CD4-positive, alpha-beta T cell treated with Interferon gamma for 1 hour (primary cell): ENCODE data around the gene LINC00632.
A peak's percentile ranks its signal among the peaks of the same experiment; 100 is the strongest.
"Not testable (repeated sequence)": the region's sequence is repeated elsewhere in the genome, so short reads cannot be mapped to it uniquely, and the experiment has no call there.

ENCODE experiments used
- DNase-seq: peaks from one replicate; pipeline ENCODE4 v3.0.0-alpha.2; 2020

The LINC00632 gene

DNA sequence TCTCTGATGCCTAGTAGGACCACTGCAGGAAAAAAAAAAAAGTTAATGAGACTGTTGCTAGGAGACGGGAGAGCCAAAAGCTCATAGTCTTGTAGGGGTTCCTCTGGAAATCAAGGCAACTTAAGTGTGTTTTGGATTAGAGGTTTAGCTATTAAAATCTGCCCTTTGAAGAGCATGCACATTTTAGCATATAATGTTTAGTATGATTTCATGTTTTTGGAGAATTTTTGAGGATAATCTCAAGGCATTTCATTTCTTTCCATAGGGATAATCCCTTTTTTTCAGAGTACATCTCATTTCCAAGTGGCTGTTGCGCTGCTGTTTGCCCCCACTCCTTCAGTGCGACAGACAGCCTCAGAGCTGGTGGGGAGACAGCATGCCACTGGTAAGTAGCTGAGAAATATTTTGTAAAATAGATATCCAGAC, at the start of gene LINC00632:
Gene LINC00632 (plus strand): TSS at position 339 of the 426 bp plus-strand sequence.
- DNase-seq: no peak

DNA sequence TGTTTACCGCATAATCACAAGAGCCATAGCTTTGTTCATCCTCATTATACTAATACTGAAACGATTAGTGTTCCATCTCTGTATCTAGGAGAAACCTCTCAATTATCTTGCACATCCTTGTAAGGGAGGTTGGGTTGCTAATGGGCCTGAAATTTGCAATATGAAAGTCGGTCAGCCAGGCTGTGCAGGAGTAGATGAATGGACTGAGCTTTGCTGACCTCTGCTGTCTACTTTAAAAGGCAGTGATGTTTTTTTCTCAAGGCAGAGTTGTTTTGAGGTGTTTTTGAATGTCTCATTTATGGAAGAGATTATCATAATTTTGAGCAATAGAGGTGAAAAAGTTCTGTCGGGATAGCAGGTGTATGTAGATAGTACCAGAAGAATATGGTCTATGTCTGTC, 47.9 kb upstream of the LINC00632 start:
- DNase-seq: no peak

DNA sequence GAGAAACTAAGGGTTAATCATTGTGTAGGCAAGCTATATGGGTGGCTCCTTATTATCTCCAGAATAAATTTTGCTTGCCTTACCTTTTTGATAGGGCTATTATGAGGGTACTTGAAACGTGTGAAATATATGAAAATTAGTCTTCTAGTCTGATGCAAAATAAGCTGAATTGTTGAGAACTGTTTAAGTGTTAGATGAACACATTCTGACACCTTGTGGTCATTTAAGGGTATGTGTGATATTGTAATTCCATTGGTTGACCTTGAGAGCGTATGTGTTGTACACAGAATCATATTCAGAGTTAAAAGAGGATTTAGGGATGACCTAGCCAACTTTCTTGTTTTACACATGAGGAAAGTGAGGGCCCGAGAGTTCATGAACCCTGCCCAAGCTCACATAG, 44.6 kb upstream of the LINC00632 start:
- DNase-seq: no peak

DNA sequence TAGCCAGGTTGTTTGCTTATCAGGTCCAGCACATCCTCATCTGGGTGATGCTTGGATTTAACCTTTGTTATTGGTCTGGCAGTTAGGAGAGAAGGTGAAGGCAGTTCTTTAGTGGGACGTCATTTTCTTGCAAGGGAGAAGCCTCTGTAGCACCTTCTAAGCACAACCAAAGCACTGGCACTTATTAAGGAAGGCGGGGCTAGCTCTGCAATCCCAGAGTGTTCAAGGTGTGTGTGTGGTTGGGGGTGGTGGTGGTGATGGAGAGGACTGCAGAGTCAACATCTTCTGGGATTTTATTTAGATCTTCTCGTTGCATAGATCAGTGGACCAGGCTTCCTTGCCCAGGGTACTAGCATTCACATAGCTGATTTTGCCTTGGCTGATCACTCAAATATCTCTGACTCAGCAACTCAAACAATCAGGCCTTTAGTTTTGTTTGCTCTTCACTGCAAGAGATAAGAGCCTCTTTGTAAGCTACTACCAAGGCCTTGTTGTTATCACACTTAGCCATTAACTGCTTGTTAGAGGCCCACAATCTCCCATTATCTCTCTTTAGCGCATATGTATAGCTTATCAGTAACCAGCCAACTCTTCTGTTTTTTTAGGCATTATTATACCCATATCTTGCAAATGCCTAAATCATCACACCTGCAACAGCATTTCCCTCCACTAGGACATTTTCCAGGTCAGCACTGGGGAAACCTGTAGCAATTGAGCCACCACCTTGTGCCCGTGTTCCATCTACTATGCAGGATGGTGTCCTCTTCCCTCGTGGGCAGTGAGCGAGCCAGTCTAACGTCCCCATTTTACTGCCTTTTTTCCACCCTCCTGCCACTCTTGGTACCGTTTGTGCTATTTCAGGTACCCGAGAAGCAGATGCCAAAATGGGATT, 36.5 kb upstream of the LINC00632 start:
- DNase-seq: no peak

DNA sequence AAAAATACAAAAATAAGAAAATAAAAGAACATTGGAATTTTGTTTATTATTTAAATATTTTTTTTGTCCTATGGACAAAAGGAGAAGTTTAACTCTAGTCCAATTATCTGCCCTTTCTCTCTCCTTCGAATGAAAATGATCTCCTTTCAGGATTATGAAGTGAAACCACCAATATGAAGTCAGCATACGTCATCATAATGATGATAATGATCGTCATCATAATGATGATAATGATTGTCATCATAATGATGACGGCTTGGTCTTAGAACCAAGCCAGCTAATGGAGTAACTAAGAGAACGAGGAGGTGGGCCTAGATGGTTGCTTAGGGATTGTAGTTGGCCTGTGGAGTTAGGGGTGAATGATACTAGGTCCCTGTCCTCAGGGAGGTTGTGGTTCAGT, 21.9 kb upstream of the LINC00632 start:
- DNase-seq: no peak

DNA sequence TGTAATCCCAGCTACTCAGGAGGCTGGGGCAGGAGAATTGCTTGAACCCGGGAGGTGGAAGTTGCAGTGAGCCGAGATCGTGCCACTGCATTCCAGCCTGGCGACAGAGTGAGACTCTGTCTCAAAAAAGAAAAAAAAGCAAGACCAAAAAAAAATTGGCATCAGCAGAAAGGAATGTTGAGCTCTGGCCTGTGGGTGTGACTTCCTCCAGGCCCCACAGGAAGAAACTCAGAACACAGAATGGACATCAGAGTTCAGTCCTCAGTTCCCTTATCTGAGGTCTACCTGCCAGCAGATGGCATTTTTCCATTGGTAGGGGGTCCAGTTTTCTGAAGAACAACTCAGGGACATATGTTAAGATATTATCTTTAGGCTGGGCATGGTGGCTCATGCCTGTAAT, 18.0 kb upstream of the LINC00632 start:
- DNase-seq: not testable (repeated sequence)

DNA sequence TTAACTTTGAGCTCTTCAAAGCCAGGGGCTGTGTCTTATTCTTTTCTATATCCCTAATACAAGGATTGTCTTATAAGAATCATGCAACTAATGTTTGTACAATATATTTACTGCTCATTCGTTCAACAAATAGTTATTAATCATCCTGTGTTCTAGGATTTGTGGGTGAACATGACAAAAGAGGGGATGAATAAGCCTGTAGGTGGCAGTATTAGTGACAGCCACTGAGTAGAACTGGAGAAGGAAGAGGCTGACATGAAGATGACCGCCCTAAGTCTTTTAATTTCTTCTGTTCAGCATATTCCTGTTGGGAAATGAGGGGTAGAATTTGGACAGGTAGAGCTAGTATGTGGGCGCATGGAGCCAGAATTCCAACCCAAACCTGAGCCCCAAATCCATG, 11.9 kb upstream of the LINC00632 start:
- DNase-seq: no peak

DNA sequence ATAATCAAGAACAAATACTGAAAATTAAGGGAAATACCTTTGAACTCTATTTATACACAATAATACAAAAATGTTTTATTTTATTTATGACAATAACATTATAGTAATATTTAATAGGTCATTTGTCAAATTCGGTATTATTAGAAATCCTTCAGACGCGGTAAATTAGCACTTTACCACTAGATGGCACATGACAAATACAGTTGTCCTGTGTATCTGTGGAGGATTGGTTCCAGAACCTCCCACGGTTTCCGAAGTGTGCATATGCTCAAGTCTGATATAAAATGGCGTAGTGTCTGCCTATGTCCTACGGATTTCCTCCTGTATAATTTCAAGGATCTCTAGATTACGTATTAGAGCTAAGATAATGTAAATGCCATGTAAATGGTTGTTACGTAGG, 8.1 kb upstream of the LINC00632 start:
- no peak for DNase-seq

DNA sequence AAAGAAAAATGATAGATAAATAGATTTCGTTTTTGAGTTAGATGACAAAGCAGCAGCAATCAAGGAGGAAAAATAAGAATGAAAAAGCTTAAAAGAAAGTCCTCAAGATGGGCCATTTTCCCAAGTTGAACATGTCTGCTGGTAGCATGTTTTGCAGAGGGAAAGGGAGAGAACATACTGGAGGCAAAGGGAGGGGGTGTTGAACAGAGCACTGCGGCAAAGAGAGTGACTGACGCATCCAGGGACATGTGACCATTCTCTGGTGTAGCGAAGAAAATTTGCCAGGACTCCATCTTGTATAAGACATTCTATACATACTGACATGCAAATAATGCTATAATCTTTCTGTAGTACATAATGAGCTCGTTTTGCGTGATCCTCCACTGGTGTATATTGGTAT, 1.2 kb downstream of the LINC00632 start:
- no peak for DNase-seq

DNA sequence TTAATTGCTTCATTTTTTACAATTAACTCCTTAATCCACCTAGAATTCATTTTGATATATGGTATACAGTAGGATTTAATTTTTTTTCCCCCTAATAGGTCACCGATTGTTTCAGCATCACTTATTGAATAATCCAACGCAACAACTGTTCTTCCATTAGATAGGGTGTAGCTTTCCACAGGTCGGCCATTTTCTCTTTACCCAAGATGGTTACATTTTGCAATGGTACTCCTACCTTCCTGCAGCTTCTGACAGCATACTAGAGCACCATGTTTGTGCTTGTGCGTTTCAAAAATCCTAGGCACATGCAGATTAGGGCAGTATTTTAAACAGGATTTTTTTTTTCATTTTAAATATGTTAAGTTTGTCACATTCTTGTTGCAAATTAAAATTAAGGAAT, 2.3 kb downstream of the LINC00632 start:
- no peak for DNase-seq

DNA sequence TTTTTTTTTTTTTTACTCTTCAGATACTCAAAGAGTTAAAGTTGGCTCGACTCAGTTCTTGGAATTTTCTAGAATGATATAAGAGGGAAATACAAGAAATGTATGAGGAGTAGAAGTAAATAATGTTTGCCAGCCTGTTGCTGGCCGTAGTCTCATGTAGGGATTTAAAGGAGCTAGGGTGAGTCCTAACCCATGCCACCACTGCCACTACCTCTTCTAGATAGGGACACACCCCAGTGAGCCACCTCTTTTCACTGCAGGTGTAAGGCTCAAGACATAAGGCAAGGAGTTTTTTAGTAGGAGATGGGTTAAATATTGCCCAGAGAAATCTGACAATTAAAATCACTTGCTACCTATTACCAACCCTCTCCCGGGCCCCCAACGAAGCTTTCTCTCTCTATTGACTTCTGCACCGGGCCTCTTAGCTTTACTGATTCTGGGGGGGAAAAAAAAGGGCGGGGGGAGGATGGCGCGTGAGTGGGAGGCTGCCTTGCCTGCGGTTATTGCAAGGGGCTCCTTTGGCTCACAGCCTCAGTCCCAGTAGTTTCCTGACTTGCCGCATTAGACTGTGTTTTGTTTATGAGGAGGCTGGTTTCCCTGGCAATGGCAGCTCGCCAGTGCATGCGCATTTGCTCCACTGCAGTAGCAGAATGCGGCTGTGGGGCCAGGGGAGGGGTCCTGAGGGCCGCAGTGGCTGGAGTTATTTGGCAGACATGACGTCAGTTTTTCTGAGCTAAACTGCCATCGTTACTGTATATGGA, 3.0 kb downstream of the LINC00632 start:
- peak; percentile 35 for DNase-seq

DNA sequence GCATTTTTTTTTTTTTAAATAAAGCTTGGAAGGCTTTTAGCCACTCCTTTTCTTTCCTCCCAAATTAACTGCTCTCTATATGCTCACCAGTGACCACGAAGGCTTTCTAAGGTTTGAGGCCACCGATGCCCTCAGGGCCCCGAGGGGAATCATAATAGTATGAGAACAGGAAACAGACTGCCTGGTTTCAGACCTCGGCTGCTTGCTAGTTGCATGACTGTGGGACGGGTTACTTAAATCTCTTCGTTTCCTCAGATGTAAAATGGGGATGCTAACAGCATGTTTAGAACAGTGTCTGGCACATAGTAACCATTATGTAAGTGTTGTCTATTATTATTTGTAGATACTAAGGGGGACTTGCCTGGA, 3.6 kb downstream of the LINC00632 start:
- DNase-seq: no peak

DNA sequence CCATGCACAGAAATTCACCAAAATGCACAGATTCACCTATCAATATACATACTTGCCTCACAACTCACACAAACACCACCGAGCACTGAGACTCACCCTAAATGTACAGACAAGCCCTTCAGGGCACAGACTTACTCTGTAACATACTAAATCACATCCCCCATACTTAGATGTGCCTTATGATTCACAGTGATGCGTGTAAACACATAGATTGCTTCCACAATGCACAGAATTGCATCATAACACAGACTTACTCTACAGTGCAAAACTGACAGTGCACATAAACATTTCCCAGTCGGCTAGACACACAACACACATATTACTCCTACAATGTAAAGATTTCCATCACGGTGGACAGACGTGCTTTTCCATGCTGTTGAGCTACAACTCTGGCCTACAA, 6.2 kb downstream of the LINC00632 start:
- DNase-seq: no peak

DNA sequence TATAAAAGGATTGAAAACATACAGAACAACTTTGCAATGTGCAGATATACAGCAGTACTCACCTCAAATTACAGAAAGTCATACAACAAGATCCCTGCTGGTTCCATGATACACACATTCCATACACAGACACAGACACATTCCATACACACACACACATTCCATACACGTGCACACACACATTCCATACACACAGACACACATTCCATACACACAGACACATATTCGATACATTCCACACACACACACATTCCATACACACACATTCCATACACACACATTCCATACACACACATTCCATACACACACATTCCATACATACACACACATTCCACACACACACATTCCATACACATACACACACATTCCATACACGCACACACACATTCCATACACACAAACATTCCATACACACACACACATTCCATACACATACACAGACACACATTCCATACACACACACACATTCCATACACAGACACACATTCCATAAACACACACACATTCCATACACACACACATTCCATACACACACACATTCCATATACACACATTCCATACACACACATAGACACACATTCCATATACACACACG, 13.7 kb downstream of the LINC00632 start:
- DNase-seq: no peak

DNA sequence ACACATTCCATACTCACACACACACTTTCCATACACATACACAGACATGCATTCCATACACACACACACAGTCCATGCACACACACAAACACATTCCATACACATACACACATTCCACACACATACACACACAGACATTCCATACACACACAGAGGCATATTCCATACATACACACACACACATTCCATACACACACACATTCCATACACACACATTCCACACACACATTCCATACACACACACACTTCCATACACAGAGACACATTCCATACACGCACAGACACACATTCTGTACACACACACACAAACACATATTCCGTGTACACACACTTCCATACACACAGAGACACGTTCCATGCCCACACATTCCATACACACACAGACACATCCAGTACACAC, 14.8 kb downstream of the LINC00632 start:
- DNase-seq: no peak

DNA sequence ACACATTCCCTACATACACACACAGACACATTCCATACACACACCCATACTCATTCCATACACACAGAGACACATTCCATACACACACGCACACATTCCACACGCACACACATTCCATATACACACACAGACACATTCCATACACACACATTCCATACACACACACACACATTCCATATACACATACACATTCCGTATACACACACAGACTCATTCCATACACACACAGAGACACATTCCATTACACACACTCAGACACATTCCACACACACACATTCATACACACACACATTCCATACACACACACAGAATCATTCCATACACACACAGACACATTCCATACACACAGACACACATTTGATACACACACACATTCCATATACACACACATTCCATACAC, 15.2 kb downstream of the LINC00632 start:
- DNase-seq: no peak

DNA sequence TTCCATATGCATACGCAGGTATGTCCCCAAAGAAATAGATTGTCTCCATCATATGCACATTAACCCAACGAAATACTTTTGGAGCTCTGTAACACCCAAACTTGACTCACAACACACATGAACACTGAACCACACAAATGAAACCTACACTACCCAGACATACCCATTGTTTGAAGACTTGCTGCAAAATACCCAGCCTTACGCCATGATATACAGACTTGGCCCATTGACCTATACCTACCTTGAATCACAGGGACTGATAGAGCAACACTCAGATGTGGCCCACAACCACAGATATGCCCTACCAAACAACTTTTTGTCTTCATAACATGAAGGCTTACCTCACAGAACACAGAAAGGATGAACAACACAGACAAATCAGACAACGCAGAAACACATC, 15.9 kb downstream of the LINC00632 start:
- DNase-seq: no peak

DNA sequence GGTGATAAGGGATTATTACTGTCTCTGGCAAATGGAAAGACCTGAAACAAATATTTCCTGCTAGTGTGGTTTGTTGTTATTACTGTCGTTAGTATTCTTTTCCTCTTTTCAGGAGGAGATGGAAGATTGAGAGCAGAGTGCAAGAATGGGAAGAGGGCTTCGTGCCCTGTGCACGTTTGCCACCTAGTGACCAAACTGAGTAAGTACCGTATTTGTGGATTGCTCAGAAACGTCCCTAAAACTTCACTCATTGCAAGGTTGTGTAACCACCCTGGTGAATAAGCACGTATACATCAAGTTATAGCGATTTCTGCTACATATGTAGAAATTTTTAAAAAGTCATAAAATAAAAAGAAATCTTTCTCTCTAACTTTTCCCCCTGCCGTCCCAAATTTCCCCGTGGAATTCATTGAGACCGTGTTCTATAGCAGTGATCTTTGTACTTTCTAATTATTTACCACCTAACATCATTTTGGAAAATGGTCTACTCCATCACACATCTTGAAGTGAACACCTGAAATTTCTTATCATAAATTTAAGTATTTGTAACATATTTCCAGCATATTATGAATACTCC, 24.3 kb downstream of the LINC00632 start:
- no peak for DNase-seq

DNA sequence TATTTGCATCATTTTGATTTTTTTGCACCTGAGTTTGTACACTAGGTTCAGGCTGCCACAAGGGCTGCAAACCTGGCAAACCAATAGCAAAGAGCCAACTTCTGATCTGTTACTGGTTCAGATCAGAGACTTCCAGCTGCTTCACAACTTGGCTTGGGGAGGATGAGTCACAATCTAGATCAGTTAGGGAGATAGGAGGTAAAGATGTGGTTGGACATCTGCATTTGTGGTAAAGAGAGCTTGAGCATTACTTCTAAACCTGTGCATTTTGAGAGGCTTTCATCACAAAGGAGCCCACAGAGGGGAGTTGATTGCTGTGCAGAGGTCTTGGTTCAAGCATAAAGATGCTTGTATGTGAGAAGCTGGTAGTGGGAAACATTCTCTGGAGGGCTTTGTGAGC, 34.5 kb downstream of the LINC00632 start:
- no peak for DNase-seq

DNA sequence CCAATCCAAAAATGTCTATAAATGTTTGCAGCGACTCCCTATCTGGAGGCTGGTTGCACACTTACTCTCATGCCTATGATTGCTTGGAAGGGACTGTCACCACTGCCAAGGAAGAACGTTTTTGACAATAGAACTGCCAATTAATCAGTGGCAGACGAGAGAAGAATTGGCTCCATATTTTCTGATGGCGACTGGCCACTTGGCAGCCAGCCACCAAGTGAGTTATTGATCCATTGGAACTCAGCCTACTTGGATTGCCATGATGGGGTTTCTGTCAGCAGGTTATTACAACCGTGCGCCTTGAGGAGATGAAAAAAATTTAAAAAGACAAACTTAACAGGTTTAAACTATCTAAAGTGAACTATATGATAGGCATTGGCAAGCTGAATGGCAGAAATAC, 47.4 kb downstream of the LINC00632 start:
- DNase-seq: no peak

DNA sequence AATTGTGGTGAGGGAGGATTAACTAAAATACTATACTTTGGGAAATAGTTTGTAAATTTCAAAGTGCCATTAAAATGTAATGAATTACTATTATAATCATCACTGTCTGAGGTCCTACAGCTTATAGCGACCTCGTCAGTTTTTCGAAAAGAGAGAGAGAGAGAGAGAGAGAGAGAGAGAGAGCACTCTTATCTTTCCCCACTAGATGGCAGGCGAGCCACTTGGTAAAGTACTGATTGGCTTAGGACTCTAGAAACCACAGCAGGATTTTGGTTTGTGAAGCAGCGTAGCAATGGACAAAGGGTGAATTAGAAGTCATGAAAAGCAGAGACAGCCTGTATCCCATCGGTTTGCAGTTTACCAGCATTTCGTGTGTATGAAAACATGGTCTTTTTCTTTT, 52.5 kb downstream of the LINC00632 start:
- DNase-seq: peak; percentile 4

DNA sequence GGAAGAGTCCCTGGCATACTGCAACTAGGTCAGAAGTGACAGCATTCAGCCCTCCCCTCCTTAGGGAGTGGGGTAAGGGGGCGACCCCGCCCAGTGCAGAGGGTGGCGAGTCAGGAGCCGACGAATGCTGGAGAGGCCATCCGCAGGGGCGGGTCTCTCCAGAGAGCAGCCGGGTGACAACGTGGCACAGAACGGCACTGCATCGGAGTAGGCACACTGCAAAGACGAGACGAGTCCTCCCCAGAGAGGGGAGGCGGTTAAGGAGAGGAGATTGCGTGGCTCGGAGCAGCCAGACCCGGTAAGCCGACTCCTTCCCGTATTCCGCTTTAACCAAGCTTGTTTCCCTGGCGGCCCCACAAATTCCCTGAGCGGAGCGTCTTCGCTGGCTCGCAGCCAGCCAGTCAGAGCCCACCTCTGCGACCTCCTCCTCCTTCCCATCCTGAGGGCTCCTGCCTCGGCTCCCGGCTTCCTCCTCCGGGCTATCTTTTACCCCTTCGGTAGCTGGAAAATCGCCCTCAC, 54.9 kb downstream of the LINC00632 start:
- DNase-seq: no peak

DNA sequence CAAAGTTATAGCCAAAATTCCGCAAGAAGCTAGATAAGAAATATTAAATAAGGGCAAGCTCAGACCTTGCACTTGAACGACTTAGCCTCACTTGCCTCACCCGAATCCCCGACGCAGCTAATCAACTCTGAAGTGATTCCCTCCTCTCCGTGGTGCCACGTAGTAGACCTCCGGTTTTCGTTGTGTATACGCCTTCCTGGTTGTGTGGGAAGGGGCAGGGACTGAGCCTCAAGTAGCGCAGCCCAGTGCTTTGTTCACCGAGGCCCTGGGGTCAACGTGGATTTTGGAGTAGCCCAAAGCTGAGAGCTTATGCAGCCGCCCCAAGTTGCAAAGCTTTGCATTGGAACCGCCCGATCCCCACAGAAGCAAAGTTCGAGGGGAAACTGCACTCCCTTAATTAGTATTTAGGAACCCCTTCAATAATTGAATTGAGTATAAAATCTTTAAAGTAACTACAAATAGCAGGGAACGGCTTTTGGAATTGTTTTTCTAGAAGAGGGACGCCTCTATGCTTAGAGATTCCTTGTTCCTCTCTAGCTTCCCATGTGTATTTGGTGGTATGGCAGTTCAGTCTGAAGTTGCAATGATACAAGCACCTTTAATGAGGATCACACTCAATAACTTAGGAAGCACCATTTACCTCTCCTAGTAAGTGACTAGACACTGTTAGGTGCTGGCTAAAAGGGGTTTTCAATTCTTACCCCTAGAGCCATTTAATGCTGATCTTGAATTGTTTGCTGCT, 55.7 kb downstream of the LINC00632 start:
- DNase-seq: no peak
